ENCODE data around the gene DNAH5.

DNAH5 gene

GRCh38 chr5:13695076-13695712, 249.3 kb downstream of the DNAH5 start:
- no peak for DNase-seq

- DNase-seq: peak in 1 of 2 experiments; percentile 17
Measured at GRCh38 chr5:13692172-13692571, 252.3 kb downstream of the DNAH5 start.

GRCh38 chr5:13676531-13676930, 268.0 kb downstream of the DNAH5 start:
- no peak for DNase-seq

DNA sequence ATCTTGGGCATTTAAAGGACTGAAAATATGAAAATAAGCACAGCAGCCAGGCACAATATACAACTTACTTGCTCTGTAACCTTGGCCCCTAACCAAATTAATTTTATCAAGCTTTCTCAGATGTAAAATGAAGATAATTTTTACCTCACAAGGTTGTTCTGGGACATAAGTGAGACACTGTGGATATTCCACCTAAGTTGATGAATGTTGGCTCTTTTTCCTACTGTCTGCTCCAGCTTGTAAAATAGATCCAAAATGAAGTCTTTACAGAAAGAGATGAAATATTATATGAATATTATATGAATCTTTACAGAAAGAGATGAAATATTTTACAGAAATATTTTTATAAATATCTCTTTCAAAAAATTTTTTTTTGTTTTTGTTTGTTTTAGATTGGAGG, 270.1 kb downstream of the DNAH5 start:
- no peak for DNase-seq

- no peak for DNase-seq
Measured at GRCh38 chr5:13673511-13673910, 271.0 kb downstream of the DNAH5 start.

DNA sequence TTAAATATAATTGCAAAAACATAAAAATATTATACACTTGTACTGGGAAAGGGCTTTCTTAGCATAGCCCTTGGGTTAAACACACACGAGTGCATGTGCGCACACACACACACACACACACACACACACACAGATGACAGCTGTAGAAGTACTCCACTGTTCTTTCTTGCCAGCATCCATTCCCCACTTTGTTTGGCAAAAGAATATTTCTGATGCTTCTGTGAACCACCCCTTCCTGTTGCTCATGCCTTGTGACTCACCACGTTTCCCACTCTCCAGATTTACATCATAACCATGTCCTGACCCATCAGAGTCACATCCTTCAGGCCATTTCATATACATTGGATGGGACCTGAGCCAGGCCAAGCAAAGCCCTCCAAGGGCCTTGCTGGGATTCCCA, 280.1 kb downstream of the DNAH5 start:
- DNase-seq: no peak

DNA sequence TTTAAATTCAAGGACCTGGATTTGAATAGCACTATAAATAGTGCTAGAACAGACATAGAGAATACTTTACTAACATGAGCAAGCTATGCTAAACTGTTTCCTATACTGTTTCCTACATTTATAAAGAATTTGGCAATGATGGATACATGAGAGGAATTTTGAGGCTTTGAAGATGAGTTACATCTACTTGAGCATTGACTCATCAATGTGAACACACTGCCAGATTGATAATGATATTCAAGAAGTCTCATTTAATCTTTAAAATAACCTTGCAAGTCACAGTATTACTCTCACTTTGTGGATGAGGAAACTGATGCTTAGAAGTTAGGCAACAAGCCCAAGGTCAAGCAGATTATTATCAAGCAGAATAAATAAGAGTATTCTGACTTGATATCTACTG, 281.9 kb downstream of the DNAH5 start:
- no peak for DNase-seq

- DNase-seq: no peak
Measured at GRCh38 chr5:13661272-13661671, 283.2 kb downstream of the DNAH5 start.

DNA sequence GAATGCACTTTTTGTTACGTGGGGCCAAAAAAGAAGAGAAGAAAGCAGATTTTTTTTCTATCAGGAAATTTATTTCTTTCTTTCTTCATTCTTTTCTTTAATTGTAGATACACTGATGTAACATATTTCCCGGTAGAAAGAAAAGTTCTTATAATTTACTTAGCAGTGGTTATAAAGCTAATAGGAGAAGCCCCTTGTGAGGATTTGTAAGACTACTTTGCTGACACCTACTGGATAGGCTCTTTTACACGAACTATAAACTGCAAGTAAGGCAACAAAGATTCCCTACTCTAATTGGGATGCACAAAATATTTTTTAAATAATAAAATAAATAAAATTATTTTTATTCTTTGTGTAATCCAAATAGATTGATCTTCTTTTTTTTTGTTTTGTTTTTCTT, 284.4 kb downstream of the DNAH5 start:
- DNase-seq: no peak

DNA sequence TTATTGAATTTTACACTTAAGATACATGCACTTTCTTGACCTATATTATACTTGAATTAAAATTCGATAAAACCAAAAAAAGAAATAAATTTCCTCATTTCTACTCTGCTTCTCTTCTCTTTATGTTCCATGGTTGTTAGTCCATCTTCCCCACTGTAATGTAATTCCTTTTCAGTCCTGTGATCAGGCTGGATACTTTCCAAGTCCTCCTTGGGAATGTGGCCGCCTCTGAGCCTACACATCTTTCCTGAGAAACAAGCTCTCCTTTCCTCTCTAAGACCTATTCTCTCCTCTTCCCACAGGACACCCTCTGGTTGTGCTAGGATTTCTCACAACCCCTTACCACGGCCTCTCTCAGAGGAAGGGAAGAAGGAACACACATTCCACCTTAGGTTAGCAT, 285.1 kb downstream of the DNAH5 start:
- DNase-seq: no peak

DNA sequence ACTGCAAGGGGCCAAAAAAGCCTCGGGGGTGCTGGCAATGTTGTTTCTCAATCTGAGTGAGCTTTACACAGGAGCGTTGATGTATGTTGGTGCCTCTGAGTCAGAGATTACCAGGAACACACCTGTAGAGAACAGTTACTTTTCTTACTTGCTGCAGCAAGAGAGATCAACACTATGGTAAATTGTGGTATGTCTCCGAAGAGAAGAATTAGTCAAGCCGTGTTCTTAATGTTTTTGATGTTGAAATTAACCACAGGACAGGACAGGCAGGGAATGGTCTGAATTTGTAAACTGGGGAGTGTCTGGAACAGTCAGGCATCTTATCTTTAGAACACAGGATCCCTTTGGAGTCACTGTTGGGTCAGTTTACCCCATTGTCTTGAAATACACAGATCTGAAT, 285.7 kb downstream of the DNAH5 start:
- DNase-seq: no peak

GRCh38 chr5:13658152-13658551, 286.3 kb downstream of the DNAH5 start:
- no peak for DNase-seq

GRCh38 chr5:13653709-13654108, 290.8 kb downstream of the DNAH5 start:
- DNase-seq: no peak

- DNase-seq: no peak
Measured at GRCh38 chr5:13649656-13650055, 294.8 kb downstream of the DNAH5 start.

- no peak for DNase-seq
Measured at GRCh38 chr5:13648822-13649221, 295.7 kb downstream of the DNAH5 start.

- no peak for DNase-seq
Measured at GRCh38 chr5:13643734-13644133, 300.8 kb downstream of the DNAH5 start.

- no peak for DNase-seq
Measured at GRCh38 chr5:13643196-13643595, 301.3 kb downstream of the DNAH5 start.

Data from SHP77 (cell line).